IMR-90 (cell line): ENCODE measurements around the gene PSRC1. TPM values are rescaled to one million over a fixed set of nuclear protein-coding genes. Genes with fewer than 3 reads are reported as not detected.

Experiments used
- ATAC-seq: fragments of 200-7000 bp; cut with Tn5 transposase; 2 replicates; pipeline ENCODE4 v1.9.1; 2020; ENCODE audit warnings: low read depth, mild to moderate bottlenecking, moderate library complexity
- BruUV-seq: library from RNA; stranded (reverse); fragments of 400-500 nt; replicated peaks from 2 replicates; lab custom pipeline; 2021; lab: Mats Ljungman, UMichigan
- CTCF ChIA-PET: fragments of 300-600 bp; formaldehyde crosslinking; extraction: SDS; loops from one replicate; lab custom pipeline; 2021; ENCODE audit warnings: antibody characterized with exemption; lab: Yijun Ruan, JAX
- POLR2A ChIA-PET: fragments of 300-600 bp; sonication (Branson Sonifier 250); formaldehyde crosslinking; loops from one replicate; lab custom pipeline; 2022; ENCODE audit warnings: antibody characterized with exemption; ENCODE audit not compliant: unreplicated experiment; lab: Charles Lee
- DNase-seq: peaks from one replicate; pipeline ENCODE4 v3.0.0; 2013
- H2AFZ ChIP-seq: replicated peaks from 2 replicates; pipeline ENCODE3; 2013; ENCODE audit warnings: low read length, mild to moderate bottlenecking; ENCODE audit not compliant: poor library complexity
- H2AK5ac ChIP-seq: 2 replicates; pipeline ENCODE4 v1.6.1; 2013; ENCODE audit warnings: low read depth, low read length, inconsistent platforms
- H2AK9ac ChIP-seq: replicated peaks from 2 replicates; pipeline ENCODE3; 2013; ENCODE audit warnings: mild to moderate bottlenecking, low read depth, low read length, moderate library complexity; ENCODE audit not compliant: poor library complexity
- H2BK120ac ChIP-seq: 2 replicates; pipeline ENCODE4 v1.6.1; 2013; ENCODE audit warnings: low read depth, low read length, inconsistent platforms
- H2BK15ac ChIP-seq: 3 replicates; pipeline ENCODE4 v1.6.1; 2013; ENCODE audit warnings: low read depth, low read length, inconsistent platforms
- H2BK20ac ChIP-seq: 2 replicates; pipeline ENCODE4 v1.6.1; 2013; ENCODE audit warnings: low read depth, mild to moderate bottlenecking, inconsistent platforms, low read length, moderate library complexity
- H2BK5ac ChIP-seq: 2 replicates; pipeline ENCODE4 v1.6.1; 2013; ENCODE audit warnings: mild to moderate bottlenecking, low read depth, low read length, inconsistent platforms; ENCODE audit not compliant: poor library complexity, severe bottlenecking
- H3K14ac ChIP-seq: replicated peaks from 2 replicates; pipeline ENCODE4 v1.6.1; 2013; ENCODE audit warnings: low read depth, low read length, inconsistent platforms
- H3K18ac ChIP-seq: 2 replicates; pipeline ENCODE4 v1.6.1; 2013; ENCODE audit warnings: low read depth, low read length, control low read depth
- H3K23ac ChIP-seq: 2 replicates; pipeline ENCODE4 v1.6.1; 2013; ENCODE audit warnings: low read depth, low read length, inconsistent platforms
- H3K27ac ChIP-seq: 2 replicates; pipeline ENCODE4 v1.5.1; 2013; ENCODE audit warnings: mild to moderate bottlenecking, control low read depth, low read length; ENCODE audit not compliant: insufficient read depth
- H3K27me3 ChIP-seq: 2 replicates; pipeline ENCODE4 v1.6.1; 2013; ENCODE audit warnings: low read length; ENCODE audit not compliant: control insufficient read depth, insufficient read depth
- H3K36me3 ChIP-seq: 2 replicates; pipeline ENCODE4 v1.6.1; 2013; ENCODE audit warnings: low read length, mixed read lengths; ENCODE audit not compliant: control insufficient read depth, insufficient read depth
- H3K4ac ChIP-seq: 2 replicates; pipeline ENCODE4 v1.6.1; 2013; ENCODE audit warnings: low read depth, low read length, inconsistent platforms
- H3K4me1 ChIP-seq: 2 replicates; pipeline ENCODE4 v1.6.1; 2013; ENCODE audit warnings: low read length, mixed read lengths; ENCODE audit not compliant: control insufficient read depth, insufficient read depth
- H3K4me2 ChIP-seq: 2 replicates; pipeline ENCODE4 v1.6.1; 2013; ENCODE audit warnings: low read depth, mild to moderate bottlenecking, control low read depth, low read length, moderate library complexity
- H3K4me3 ChIP-seq: 2 replicates; pipeline ENCODE4 v1.5.1; 2013; ENCODE audit warnings: low read depth, mild to moderate bottlenecking, control low read depth, low read length, moderate library complexity; ENCODE audit not compliant: insufficient read depth
- H3K56ac ChIP-seq: 2 replicates; pipeline ENCODE4 v1.6.1; 2013; ENCODE audit warnings: low read length, inconsistent platforms; ENCODE audit not compliant: insufficient read depth; ENCODE audit errors: extremely low read depth
- H3K79me1 ChIP-seq, 2 experiments: 2 replicates each; pipeline ENCODE4 v1.6.1; 2013; ENCODE audit warnings: low read length in 2 of 2, inconsistent platforms in 1 of 2, low read depth in 1 of 2
- H3K9ac ChIP-seq: 2 replicates; pipeline ENCODE4 v1.6.1; 2013; ENCODE audit warnings: low read depth, low read length, control low read depth
- H3K9me1 ChIP-seq: 2 replicates; pipeline ENCODE4 v1.6.1; 2013; ENCODE audit warnings: low read length, inconsistent platforms; ENCODE audit not compliant: insufficient read depth
- H3K9me3 ChIP-seq: 2 replicates; pipeline ENCODE4 v1.6.1; 2013; ENCODE audit warnings: low read length; ENCODE audit not compliant: control insufficient read depth, insufficient read depth
- H4K20me1 ChIP-seq: 2 replicates; pipeline ENCODE4 v1.6.1; 2013; ENCODE audit warnings: low read length, inconsistent platforms; ENCODE audit not compliant: insufficient read depth
- H4K5ac ChIP-seq: 2 replicates; pipeline ENCODE4 v1.6.1; 2013; ENCODE audit warnings: mild to moderate bottlenecking, low read depth, low read length, control low read depth
- H4K8ac ChIP-seq, 2 experiments: 2 replicates each; pipeline ENCODE4 v1.6.1; 2013; ENCODE audit warnings: low read depth in 2 of 2, low read length in 2 of 2, control low read depth in 1 of 2, inconsistent platforms in 1 of 2
- H4K91ac ChIP-seq: 2 replicates; pipeline ENCODE4 v1.6.1; 2013; ENCODE audit warnings: low read depth, low read length, inconsistent platforms; ENCODE audit not compliant: insufficient read depth
- BHLHE40 ChIP-seq: fragments of 150-350 bp; IDR thresholded peaks from 2 replicates; pipeline ENCODE4 v1.6.1; 2016; ENCODE audit warnings: mild to moderate bottlenecking, low read depth, low read length
- NFE2L2 ChIP-seq: fragments of 150-350 bp; IDR thresholded peaks from 2 replicates; pipeline ENCODE4 v1.6.1; 2016; ENCODE audit warnings: low read depth, mild to moderate bottlenecking, low read length
- RAD21 ChIP-seq: IDR thresholded peaks from 2 replicates; pipeline ENCODE4 v1.6.1; 2012; ENCODE audit warnings: low read length, improper control_type of control experiment
- RFX5 ChIP-seq: IDR thresholded peaks from 2 replicates; pipeline ENCODE4 v1.8.0; 2012; ENCODE audit warnings: low read depth, mild to moderate bottlenecking, low read length, moderate library complexity
- WGBS, 2 experiments: methylation state at CpG; one replicate each; pipeline versions ENCODE4 v1.1.5 to v1.1.7; 2013; ENCODE audit warnings: missing lambda C conversion rate in 2 of 2; ENCODE audit not compliant: insufficient read length in 1 of 2; ENCODE audit errors: extremely low coverage in 2 of 2; 5-methylcytosine and 5-hydroxymethylcytosine counted together
- dilution Hi-C: fragments of 300-500 bp; cut with HindIII; formaldehyde crosslinking; loops from one replicate; pipeline ENCODE4 v1.14.3; 2018; ENCODE audit warnings: low sequenced_read_pairs; ENCODE audit not compliant: unreplicated experiment
- in situ Hi-C: fragments of 300-500 bp; cut with MboI; formaldehyde crosslinking; loops from 3 replicates; pipeline ENCODE4 v1.14.3; 2019; ENCODE audit warnings: low sequenced_read_pairs, inconsistent platforms, mixed read lengths
- intact Hi-C: fragments of 100-400 bp; cut with micrococcal nuclease; formaldehyde crosslinking; loops from 2 replicates; pipeline ENCODE4 v1.10.0; 2022
- polyA plus RNA-seq, 3 experiments: library from polyadenylated mRNA; depleted of rRNA; stranded (reverse); fragments of >200 nt; gene quantifications; 2 replicates each; pipeline ENCODE4 v1.2.3, GENCODE V29; 2012; ENCODE audit warnings: low replicate concordance in 1 of 3
- total RNA-seq: library from RNA; depleted of rRNA; stranded (reverse); fragments of >200 nt; gene quantifications from 2 replicates; pipeline ENCODE4 v1.2.3, GENCODE V29; 2012
- TF ChIP-seq, protein P1 (sequence below): fragments of 150-350 bp; IDR thresholded peaks from 2 replicates; pipeline ENCODE4 v1.6.1; 2017; ENCODE audit warnings: mild to moderate bottlenecking, antibody characterized with exemption, low read length, low read depth

The PSRC1 gene
- total and polyA plus RNA-seq, 2 of the 4 experiments (the other 2 are of a cell fraction) = 34.6 to 40.3 TPM

DNA sequence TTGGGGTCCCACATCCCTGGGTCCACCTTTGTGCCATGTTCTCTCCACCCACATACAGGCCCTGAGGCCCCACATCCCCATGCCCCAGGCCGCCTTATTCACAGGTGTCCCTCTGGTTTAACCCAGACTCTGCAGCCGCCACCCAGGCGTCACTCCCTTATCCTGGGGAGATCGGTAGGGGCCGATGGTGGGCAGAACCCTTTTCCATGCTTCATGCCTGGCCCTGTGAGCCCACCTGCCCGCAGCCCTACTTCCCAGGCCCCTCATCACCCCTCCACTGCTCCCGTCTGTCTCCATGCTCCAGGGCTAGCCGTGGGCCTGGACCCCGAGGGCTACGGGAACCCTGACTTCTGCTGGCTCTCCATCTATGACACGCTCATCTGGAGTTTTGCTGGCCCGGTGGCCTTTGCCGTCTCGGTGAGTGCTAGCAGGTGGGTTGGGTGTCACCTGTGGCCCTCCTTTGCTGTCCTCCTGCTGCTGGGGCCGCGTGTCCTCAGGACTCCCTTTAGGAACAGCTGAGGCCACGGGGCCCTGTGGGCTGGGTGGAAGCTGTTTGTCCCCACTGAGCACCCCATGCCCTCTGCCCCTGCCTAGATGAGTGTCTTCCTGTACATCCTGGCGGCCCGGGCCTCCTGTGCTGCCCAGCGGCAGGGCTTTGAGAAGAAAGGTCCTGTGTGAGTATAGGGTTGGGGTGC lies 12.2 kb downstream of the PSRC1 start:
- Histone ChIP-seq H2AK5ac (no peak overlapping the region), H2BK120ac (no peak overlapping the region), H4K91ac (no peak overlapping the region), H3K79me1 (no peaks in the 10 kb centered on the region), H3K9ac (no peak overlapping the region), H3K9me1 (0 out of 2 replicates have a peak, but pooled peaks cover 3% of the 10 kb centered on the region), H3K27ac (no peak overlapping the region), H3K9me3 (peaks cover 2% of the 10 kb centered on the region; the same call in 1 of the 2 replicates), H2AFZ (no peak overlapping the region), H2BK20ac (no peak overlapping the region), H3K56ac (no peak overlapping the region), H4K8ac (no peak overlapping the region), H2BK5ac (no peak overlapping the region), H3K14ac (no peak overlapping the region), H3K36me3 (peaks cover 2% of the 10 kb centered on the region; the same call in 1 of the 2 replicates), H3K4me3 (no peak overlapping the region), H3K4me1 (peaks cover 10% of the 10 kb centered on the region), H2BK15ac (no peak overlapping the region), H3K18ac (no peak overlapping the region), H3K23ac (no peak overlapping the region), H2AK9ac (no peak overlapping the region), H4K5ac (no peak overlapping the region), H4K20me1 (no peaks in the 10 kb centered on the region), H3K27me3 (no peaks in the 10 kb centered on the region), H3K4ac (no peak overlapping the region), H3K4me2 (no peak overlapping the region)
- no peak for TF ChIP-seq RFX5
- TF ChIP-seq BHLHE40 = no peak
- TF ChIP-seq NFE2L2 = no peak
- TF ChIP-seq RAD21 = no peak
- TF ChIP-seq, protein P1, sequence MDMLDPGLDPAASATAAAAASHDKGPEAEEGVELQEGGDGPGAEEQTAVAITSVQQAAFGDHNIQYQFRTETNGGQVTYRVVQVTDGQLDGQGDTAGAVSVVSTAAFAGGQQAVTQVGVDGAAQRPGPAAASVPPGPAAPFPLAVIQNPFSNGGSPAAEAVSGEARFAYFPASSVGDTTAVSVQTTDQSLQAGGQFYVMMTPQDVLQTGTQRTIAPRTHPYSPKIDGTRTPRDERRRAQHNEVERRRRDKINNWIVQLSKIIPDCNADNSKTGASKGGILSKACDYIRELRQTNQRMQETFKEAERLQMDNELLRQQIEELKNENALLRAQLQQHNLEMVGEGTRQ = no peak
- DNase-seq (no peak), ATAC-seq (no peak)
- intact Hi-C loops = no loop called here
- CTCF ChIA-PET = no interaction called here
- WGBS, 2 experiments = 75% methylated on average over 2 of the region's 20 CpGs; no CpG with 5 or more reads in 1 of the 2 experiments
- POLR2A ChIA-PET = no interaction called here
- dilution Hi-C loops = no loop called here
- in situ Hi-C loops = no loop called here
- BruUV-seq = no TSS peak
